GM18867 (cell line): Measurements from ENCODE around the gene MVP.
"Not testable (repeated sequence)": the region's sequence is repeated elsewhere in the genome, so short reads cannot be mapped to it uniquely, and the experiment has no call there.

ENCODE experiments used
- ATAC-seq: cut with Tn5 transposase; IDR thresholded peaks from one replicate; pipeline ENCODE4 v1.9.1; 2021; ENCODE audit warnings: mild to moderate bottlenecking, moderate library complexity; ENCODE audit not compliant: unreplicated experiment

The MVP gene

GRCh38 chr16:29814592-29814991 lies 5.7 kb upstream of the MVP start:
- ATAC-seq: no peak

GRCh38 chr16:29815032-29815721 lies 5.1 kb upstream of the MVP start:
- ATAC-seq: no peak

- peak; percentile 58 for ATAC-seq
Measured at GRCh38 chr16:29815793-29816693, 4.2 kb upstream of the MVP start, which contains the start of gene PAGR1. PAGR1 (plus strand) TSS chr16:29816152; CDS start chr16:29816526, 374 bp downstream.

GRCh38 chr16:29816694-29817441 lies 3.4 kb upstream of the MVP start:
- ATAC-seq: peak; percentile 13

- no peak for ATAC-seq
Measured at GRCh38 chr16:29818082-29818481, 2.2 kb upstream of the MVP start.

GRCh38 chr16:29819506-29819905 lies 756 bp upstream of the MVP start:
- ATAC-seq: no peak

GRCh38 chr16:29820730-29821642 lies 724 bp downstream of the MVP start:
- peak; percentile 46 for ATAC-seq

GRCh38 chr16:29821643-29822115 lies 1.4 kb downstream of the MVP start:
- no peak for ATAC-seq

- ATAC-seq: no peak
Measured at GRCh38 chr16:29824589-29825144, 4.4 kb downstream of the MVP start.

- ATAC-seq: no peak
Measured at GRCh38 chr16:29825145-29826044, 5.1 kb downstream of the MVP start.

- ATAC-seq: no peak
Measured at GRCh38 chr16:29826342-29826695, 6.1 kb downstream of the MVP start.

- no peak for ATAC-seq
Measured at GRCh38 chr16:29830774-29831173, 10.5 kb downstream of the MVP start.

- ATAC-seq: no peak
Measured at GRCh38 chr16:29831490-29831889, 11.2 kb downstream of the MVP start.

GRCh38 chr16:29833219-29833618 lies 13.0 kb downstream of the MVP start:
- not testable (repeated sequence) for ATAC-seq

- no peak for ATAC-seq
Measured at GRCh38 chr16:29834079-29834478, 13.8 kb downstream of the MVP start.

- no peak for ATAC-seq
Measured at GRCh38 chr16:29835926-29836325, 15.7 kb downstream of the MVP start.

GRCh38 chr16:29836623-29837022 lies 16.4 kb downstream of the MVP start:
- ATAC-seq: no peak

GRCh38 chr16:29837841-29838240 lies 17.6 kb downstream of the MVP start:
- ATAC-seq: no peak

- ATAC-seq: no peak
Measured at GRCh38 chr16:29839822-29840221, 19.6 kb downstream of the MVP start.
